Bladder microvascular endothelial cell (primary cell): Measurements from ENCODE around the gene C9. TPM values are rescaled to one million over a fixed set of nuclear protein-coding genes. Genes with fewer than 3 reads are reported as not detected.

Source experiments
- total RNA-seq: library from RNA; depleted of rRNA; stranded (reverse); fragments of >200 nt; gene quantifications from 2 replicates; pipeline ENCODE4 v1.2.3, GENCODE V29; 2014

The C9 gene
- total RNA-seq, result 0.16 and 0.57 TPM in 2 replicates

DNA sequence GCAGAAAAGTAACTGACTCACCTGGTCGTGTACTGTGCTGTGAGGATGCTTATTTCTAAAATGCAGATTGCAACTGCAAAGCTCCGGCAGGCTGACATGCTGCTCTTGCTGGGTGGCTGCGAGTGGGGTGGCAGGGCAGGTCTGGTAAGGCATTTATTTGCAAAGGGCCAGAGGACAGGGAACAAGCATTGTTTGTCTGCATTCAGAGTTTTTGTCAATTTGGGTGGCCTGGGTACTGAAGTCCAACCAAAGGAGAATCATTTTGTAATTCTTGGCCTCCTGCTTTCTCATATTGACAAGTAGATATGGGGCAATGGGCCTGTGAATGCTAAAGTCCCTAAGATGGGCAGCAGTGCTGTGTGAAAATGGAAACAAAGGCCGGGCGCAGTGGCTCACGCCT lies at the start of gene C9:
TSS of gene C9 (minus strand) at position 129 of the 400 bp plus-strand sequence. CDS start at position 98, 31 bp downstream.

Other genes starting within 250 kb of the C9 start
- gene FYB1, start 144.9 kb downstream of the C9 start, total RNA-seq, result under 0.01 and 0.06 TPM in 2 replicates
- 43.9 and 337 TPM in 2 replicates for gene DAB2, start 60.5 kb upstream of the C9 start, total RNA-seq